T1000 (cell line): Measurements from ENCODE around the gene PAX7.

Experiments used
- DNase-seq: peaks from one replicate; lab custom pipeline; 2025; ENCODE audit warnings: mixed read lengths; lab: John Stamatoyannopoulos, UW

PAX7 gene

GRCh38 chr1:18641005-18641941, 10.6 kb downstream of the PAX7 start:
- no peak for DNase-seq

GRCh38 chr1:18642278-18643095, 11.8 kb downstream of the PAX7 start:
- DNase-seq: no peak

- DNase-seq: no peak
Observed at GRCh38 chr1:18643154-18644012, 12.7 kb downstream of the PAX7 start.

GRCh38 chr1:18644013-18644399, 13.4 kb downstream of the PAX7 start:
- no peak for DNase-seq

- DNase-seq: no peak
Observed at GRCh38 chr1:18644446-18644845, 13.8 kb downstream of the PAX7 start.

- DNase-seq: no peak
Observed at GRCh38 chr1:18644973-18645746, 14.5 kb downstream of the PAX7 start.

GRCh38 chr1:18645747-18646090, 15.1 kb downstream of the PAX7 start:
- no peak for DNase-seq

- DNase-seq: no peak
Observed at GRCh38 chr1:18646091-18646785, 15.6 kb downstream of the PAX7 start.

GRCh38 chr1:18646786-18647410, 16.3 kb downstream of the PAX7 start:
- DNase-seq: no peak

- DNase-seq: no peak
Observed at GRCh38 chr1:18647681-18648214, 17.1 kb downstream of the PAX7 start.

- DNase-seq: no peak
Observed at GRCh38 chr1:18649693-18650370, 19.2 kb downstream of the PAX7 start.

GRCh38 chr1:18651713-18652112, 21.1 kb downstream of the PAX7 start:
- DNase-seq: no peak

GRCh38 chr1:18652791-18653190, 22.1 kb downstream of the PAX7 start:
- DNase-seq: no peak

- DNase-seq: no peak
Observed at GRCh38 chr1:18653367-18653766, 22.7 kb downstream of the PAX7 start.

- DNase-seq: no peak
Observed at GRCh38 chr1:18653916-18654315, 23.3 kb downstream of the PAX7 start.

- DNase-seq: no peak
Observed at GRCh38 chr1:18654599-18654998, 24.0 kb downstream of the PAX7 start.

- DNase-seq: no peak
Observed at GRCh38 chr1:18657506-18658201, 27.0 kb downstream of the PAX7 start.

GRCh38 chr1:18658831-18659230, 28.2 kb downstream of the PAX7 start:
- no peak for DNase-seq
